Astrocyte of the spinal cord (primary cell): ENCODE results near the gene TSBP1.
"Not testable (repeated sequence)": the region's sequence is repeated elsewhere in the genome, so short reads cannot be mapped to it uniquely, and the experiment has no call there.

Experiments
- DNase-seq: peaks from one replicate; pipeline ENCODE4 v3.0.0; 2011; ENCODE audit warnings: low read depth, low spot score
- H3K4me3 ChIP-seq: 2 replicates; pipeline ENCODE4 v1.5.1; 2011; ENCODE audit warnings: low read depth, mild to moderate bottlenecking, low read length, moderate library complexity
- CTCF ChIP-seq: IDR thresholded peaks from 2 replicates; pipeline ENCODE4 v1.5.1; 2012; ENCODE audit warnings: low read depth, mild to moderate bottlenecking, low read length, inconsistent platforms
- in situ Hi-C: cut with HindIII; loops from 2 replicates; pipeline ENCODE4 v1.10.0; 2017; ENCODE audit warnings: low sequenced_read_pairs

TSBP1 gene

GRCh38 chr6:32318501-32318900 lies 53.2 kb downstream of the TSBP1 start:
- TF ChIP-seq CTCF, result no peak
- H3K4me3 ChIP-seq, result no peak overlapping the region
- in situ Hi-C loops, result no loop called here
- DNase-seq, result no peak

- TF ChIP-seq CTCF, result no peak
- H3K4me3 ChIP-seq, result no peak overlapping the region
- in situ Hi-C loops, result no loop called here
- no peak for DNase-seq
Measured at GRCh38 chr6:32317541-32317940, 54.2 kb downstream of the TSBP1 start.

- in situ Hi-C loops, result no loop called here
Measured at GRCh38 chr6:32313964-32314363, 57.7 kb downstream of the TSBP1 start.

GRCh38 chr6:32298632-32299336 lies 72.9 kb downstream of the TSBP1 start:
- TF ChIP-seq CTCF, result no peak
- DNase-seq, result no peak
- in situ Hi-C loops, result no loop called here
- H3K4me3 ChIP-seq, result no peak overlapping the region

More at GRCh38 chr6:32313964-32314363, 57.7 kb downstream of the TSBP1 start:
- DNase-seq, result no peak
- H3K4me3 ChIP-seq, result no peak overlapping the region
- no peak for TF ChIP-seq CTCF

GRCh38 chr6:32294980-32295379 lies 76.7 kb downstream of the TSBP1 start:
- H3K4me3 ChIP-seq, in situ Hi-C loops, DNase-seq: not testable (repeated sequence)

- in situ Hi-C loops, result no loop called here
- no peak for TF ChIP-seq CTCF
- H3K4me3 ChIP-seq, result no peak overlapping the region
- DNase-seq, result no peak
Measured at GRCh38 chr6:32294566-32294965, 77.1 kb downstream of the TSBP1 start.

GRCh38 chr6:32293695-32294094 lies 78.0 kb downstream of the TSBP1 start:
- in situ Hi-C loops, result no loop called here
- DNase-seq, result no peak
- H3K4me3 ChIP-seq, result no peak overlapping the region
- no peak for TF ChIP-seq CTCF
